Activated CD4-positive, alpha-beta T cell treated with anti-CD3 and anti-CD28 coated beads, Interleukin-10, Interleukin-2, amounts not matched to agents 100 ng/mL and 50 ng/mL, durations not matched to agents 16 hours and 8 hours (primary cell): ENCODE results near the gene SKIDA1.

Source experiments
- DNase-seq: peaks from one replicate; pipeline ENCODE4 v3.0.0-alpha.2; 2020

The SKIDA1 gene

DNA sequence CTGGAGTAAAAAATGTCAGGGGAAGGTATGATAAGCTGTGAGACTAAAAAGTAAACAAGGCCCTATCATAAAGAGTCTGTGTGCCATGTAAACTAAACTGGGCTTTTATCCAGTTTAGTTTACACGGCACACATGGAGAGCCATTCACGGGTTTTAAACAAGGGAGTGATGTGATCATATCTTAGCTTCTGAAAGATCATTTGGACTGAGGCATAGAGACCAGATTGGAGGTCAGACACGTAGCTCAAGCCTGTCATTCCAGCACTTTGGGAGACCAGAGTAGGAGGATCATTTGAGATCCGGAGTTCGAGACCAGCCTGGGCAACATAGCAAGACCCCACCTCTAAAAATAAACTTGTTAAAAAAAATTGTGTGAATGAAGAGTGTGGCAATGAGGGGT, 50.1 kb downstream of the SKIDA1 start:
- no peak for DNase-seq

GRCh38 chr10:21473541-21473940, 51.9 kb downstream of the SKIDA1 start:
- DNase-seq, result no peak

- no peak for DNase-seq
These were observed 52.3 kb downstream of the SKIDA1 start for GRCh38 chr10:21473135-21473534.

- no peak for DNase-seq
These were observed 57.4 kb downstream of the SKIDA1 start for GRCh38 chr10:21468086-21468485.

GRCh38 chr10:21467633-21468032, 57.8 kb downstream of the SKIDA1 start:
- DNase-seq, result no peak

DNA sequence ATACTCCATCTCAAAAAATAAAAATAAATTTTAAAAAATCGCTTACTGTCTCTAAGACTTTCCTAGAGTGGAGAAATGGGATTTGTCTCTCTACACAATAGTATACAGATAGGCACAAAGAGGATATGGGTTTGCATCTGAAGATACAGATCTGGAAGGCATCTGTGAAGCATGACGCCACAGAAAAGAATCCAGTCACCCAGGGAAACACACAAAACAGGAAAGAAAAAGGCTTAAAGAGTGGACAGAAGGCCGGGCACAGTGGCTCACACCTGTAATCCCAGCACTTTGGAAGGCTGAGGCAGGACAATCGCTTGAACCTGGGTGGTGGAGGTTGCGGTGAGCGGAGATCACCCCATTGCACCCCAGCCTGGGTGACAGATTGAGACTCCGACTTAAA, 61.3 kb downstream of the SKIDA1 start:
- DNase-seq, result no peak
